Measurements from ENCODE around the gene DMD. TPM values are rescaled to one million over a fixed set of nuclear protein-coding genes. Genes with fewer than 3 reads are reported as not detected.

DMD gene
- polyA plus RNA-seq, 1 donor from 2014 or later, result 21.6 TPM

GRCh38 chrX:32592786-32593185, 618.6 kb downstream of the DMD start:
- Histone ChIP-seq H2AFZ (ENCODE audit: low read depth, low read length) (no peak overlapping the region), H3K4me3 (ENCODE audit: low read length) (no peak overlapping the region), H3K9ac (ENCODE audit: low read length) (no peak overlapping the region), H3K9me2 (ENCODE audit: insufficient read depth, low read length) (no peaks in the 10 kb centered on the region), H3F3A (ENCODE audit: insufficient read depth, low read length, poor library complexity, severe bottlenecking) (no peaks in the 10 kb centered on the region), H3K36me3 (ENCODE audit: insufficient read depth, low read length) (no peaks in the 10 kb centered on the region), H3K27ac (ENCODE audit: low read length) (no peak overlapping the region), H3K79me2 (replicated peaks; ENCODE audit: insufficient read depth, low read length) (no peaks in the 10 kb centered on the region), H3K27me3 (ENCODE audit: insufficient read depth, low read depth, low read length) (no peaks in the 10 kb centered on the region), H3K9me3 (ENCODE audit: low read length) (no peaks in the 10 kb centered on the region), H3K4me2 (ENCODE audit: low read length) (no peak overlapping the region), H4K20me1 (ENCODE audit: insufficient read depth) (no peaks in the 10 kb centered on the region)
- TF ChIP-seq EP300 (conservative IDR thresholded peaks at IDR 0.05; ENCODE audit: poor library complexity, severe bottlenecking), result no peak
- no peak for TF ChIP-seq RAD21 (conservative IDR thresholded peaks at IDR 0.05)
- no peak for TF ChIP-seq SMC3 (conservative IDR thresholded peaks at IDR 0.05; ENCODE audit: poor library complexity)
- no peak for TF ChIP-seq POLR2AphosphoS5 (IDR thresholded peaks at IDR 0.05)
- TF ChIP-seq, protein P1, sequence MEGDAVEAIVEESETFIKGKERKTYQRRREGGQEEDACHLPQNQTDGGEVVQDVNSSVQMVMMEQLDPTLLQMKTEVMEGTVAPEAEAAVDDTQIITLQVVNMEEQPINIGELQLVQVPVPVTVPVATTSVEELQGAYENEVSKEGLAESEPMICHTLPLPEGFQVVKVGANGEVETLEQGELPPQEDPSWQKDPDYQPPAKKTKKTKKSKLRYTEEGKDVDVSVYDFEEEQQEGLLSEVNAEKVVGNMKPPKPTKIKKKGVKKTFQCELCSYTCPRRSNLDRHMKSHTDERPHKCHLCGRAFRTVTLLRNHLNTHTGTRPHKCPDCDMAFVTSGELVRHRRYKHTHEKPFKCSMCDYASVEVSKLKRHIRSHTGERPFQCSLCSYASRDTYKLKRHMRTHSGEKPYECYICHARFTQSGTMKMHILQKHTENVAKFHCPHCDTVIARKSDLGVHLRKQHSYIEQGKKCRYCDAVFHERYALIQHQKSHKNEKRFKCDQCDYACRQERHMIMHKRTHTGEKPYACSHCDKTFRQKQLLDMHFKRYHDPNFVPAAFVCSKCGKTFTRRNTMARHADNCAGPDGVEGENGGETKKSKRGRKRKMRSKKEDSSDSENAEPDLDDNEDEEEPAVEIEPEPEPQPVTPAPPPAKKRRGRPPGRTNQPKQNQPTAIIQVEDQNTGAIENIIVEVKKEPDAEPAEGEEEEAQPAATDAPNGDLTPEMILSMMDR (IDR thresholded peaks at IDR 0.05; ENCODE audit: poor library complexity, severe bottlenecking), result no peak
- TF ChIP-seq MXI1 (conservative IDR thresholded peaks at IDR 0.05; ENCODE audit: poor library complexity, severe bottlenecking), result no peak

- Histone ChIP-seq H3K27me3 (ENCODE audit: insufficient read depth, low read depth, low read length) (no peaks in the 10 kb centered on the region), H3K4me2 (ENCODE audit: low read length) (no peak overlapping the region), H4K20me1 (ENCODE audit: insufficient read depth) (no peaks in the 10 kb centered on the region), H3K4me3 (ENCODE audit: low read length) (no peak overlapping the region), H2AFZ (ENCODE audit: low read depth, low read length) (no peak overlapping the region), H3K9ac (ENCODE audit: low read length) (no peak overlapping the region), H3K79me2 (replicated peaks; ENCODE audit: insufficient read depth, low read length) (no peaks in the 10 kb centered on the region), H3K9me2 (ENCODE audit: insufficient read depth, low read length) (no peaks in the 10 kb centered on the region), H3F3A (ENCODE audit: insufficient read depth, low read length, poor library complexity, severe bottlenecking) (no peaks in the 10 kb centered on the region), H3K9me3 (ENCODE audit: low read length) (no peaks in the 10 kb centered on the region), H3K36me3 (ENCODE audit: insufficient read depth, low read length) (no peaks in the 10 kb centered on the region), H3K27ac (ENCODE audit: low read length) (no peak overlapping the region)
- TF ChIP-seq SMC3 (conservative IDR thresholded peaks at IDR 0.05; ENCODE audit: poor library complexity), result no peak
- TF ChIP-seq EZH2 (IDR thresholded peaks at IDR 0.05; ENCODE audit: borderline replicate concordance, insufficient read depth, low read length, poor library complexity, severe bottlenecking), result no peak
- no peak for TF ChIP-seq TAF1 (IDR thresholded peaks at IDR 0.05; ENCODE audit: low read depth)
- no peak for TF ChIP-seq POLR2AphosphoS5 (IDR thresholded peaks at IDR 0.05)
These were observed 619.8 kb downstream of the DMD start for GRCh38 chrX:32591589-32591988.

DNA sequence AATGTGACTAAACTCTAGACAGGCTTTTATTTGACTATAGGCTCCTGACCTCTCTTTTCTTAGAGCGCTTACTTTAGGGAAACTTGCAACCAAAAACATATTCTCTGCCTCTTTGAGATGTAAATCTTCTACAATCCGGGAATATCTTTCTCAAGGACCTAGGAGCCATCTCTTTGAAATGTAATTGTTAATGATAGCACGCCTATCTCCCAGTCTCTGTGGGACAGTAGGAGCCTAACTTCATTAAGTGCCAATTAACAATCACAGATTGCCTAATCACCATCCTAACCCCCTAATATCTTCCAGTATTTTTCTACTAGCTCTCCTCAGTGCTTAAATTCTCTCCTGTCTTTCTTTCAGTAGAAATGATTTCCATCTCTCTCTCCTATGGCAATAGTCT, 628.6 kb downstream of the DMD start:
- TF ChIP-seq EP300 (conservative IDR thresholded peaks at IDR 0.05; ENCODE audit: poor library complexity, severe bottlenecking) (no peak), POLR2AphosphoS5 (IDR thresholded peaks at IDR 0.05) (no peak), TAF1 (IDR thresholded peaks at IDR 0.05; ENCODE audit: low read depth) (no peak), EZH2 (IDR thresholded peaks at IDR 0.05; ENCODE audit: borderline replicate concordance, insufficient read depth, low read length, poor library complexity, severe bottlenecking) (no peak), SMC3 (conservative IDR thresholded peaks at IDR 0.05; ENCODE audit: poor library complexity) (no peak), REST (IDR thresholded peaks at IDR 0.05; ENCODE audit: borderline replicate concordance) (no peak), MXI1 (conservative IDR thresholded peaks at IDR 0.05; ENCODE audit: poor library complexity, severe bottlenecking) (no peak), RAD21 (conservative IDR thresholded peaks at IDR 0.05) (no peak)
- TF ChIP-seq, protein P1 (IDR thresholded peaks at IDR 0.05; ENCODE audit: poor library complexity, severe bottlenecking), result no peak
- Histone ChIP-seq H4K20me1 (ENCODE audit: insufficient read depth) (no peaks in the 10 kb centered on the region), H3K27ac (ENCODE audit: low read length) (no peak overlapping the region), H3K9me3 (ENCODE audit: low read length) (no peaks in the 10 kb centered on the region), H3F3A (ENCODE audit: insufficient read depth, low read length, poor library complexity, severe bottlenecking) (no peaks in the 10 kb centered on the region), H3K4me2 (ENCODE audit: low read length) (no peak overlapping the region), H2AFZ (ENCODE audit: low read depth, low read length) (no peak overlapping the region), H3K36me3 (ENCODE audit: insufficient read depth, low read length) (no peaks in the 10 kb centered on the region), H3K27me3 (ENCODE audit: insufficient read depth, low read depth, low read length) (no peaks in the 10 kb centered on the region), H3K9ac (ENCODE audit: low read length) (no peak overlapping the region), H3K9me2 (ENCODE audit: insufficient read depth, low read length) (no peaks in the 10 kb centered on the region), H3K79me2 (replicated peaks; ENCODE audit: insufficient read depth, low read length) (no peaks in the 10 kb centered on the region), H3K4me3 (ENCODE audit: low read length) (no peak overlapping the region)
